NT2/D1 (cell line): ENCODE measurements around the gene HOXA11.

Source experiments
- DNase-seq: peaks from one replicate; pipeline ENCODE4 v3.0.0-alpha.2; 2011; ENCODE audit warnings: low read depth, low spot score
- H3K27me3 ChIP-seq: 2 replicates; pipeline ENCODE4 v1.6.0; 2011; ENCODE audit warnings: mild to moderate bottlenecking; ENCODE audit not compliant: insufficient read length, insufficient read depth
- H3K36me3 ChIP-seq: 2 replicates; pipeline ENCODE4 v1.6.1; 2011; ENCODE audit warnings: mild to moderate bottlenecking, low read length, mixed read lengths; ENCODE audit not compliant: insufficient read depth, insufficient read length
- H3K4me1 ChIP-seq: 2 replicates; pipeline ENCODE4 v1.5.1; 2011; ENCODE audit not compliant: insufficient read depth, insufficient read length
- H3K4me3 ChIP-seq: 2 replicates; pipeline ENCODE4 v1.5.1; 2011; ENCODE audit warnings: low read depth; ENCODE audit not compliant: insufficient read length
- H3K9ac ChIP-seq: 2 replicates; pipeline ENCODE4 v1.6.0; 2011; ENCODE audit warnings: low read depth; ENCODE audit not compliant: insufficient read length
- H3K9me3 ChIP-seq: 2 replicates; pipeline ENCODE4 v1.5.1; 2011; ENCODE audit warnings: mild to moderate bottlenecking, low read length; ENCODE audit not compliant: insufficient read depth
- SUZ12 ChIP-seq: IDR thresholded peaks from 2 replicates; pipeline ENCODE4 v1.6.1; 2011; ENCODE audit not compliant: insufficient read length, insufficient read depth; ENCODE audit errors: extremely low read depth
- YY1 ChIP-seq: IDR thresholded peaks from 2 replicates; pipeline ENCODE4 v1.6.1; 2011; ENCODE audit not compliant: insufficient read length, insufficient read depth
- ZNF274 ChIP-seq: IDR thresholded peaks from 2 replicates; pipeline ENCODE4 v1.6.1; 2011; ENCODE audit warnings: mild to moderate bottlenecking, low read depth, low read length

HOXA11 gene

GRCh38 chr7:27198871-27199801, 14.1 kb upstream of the HOXA11 start:
- peaks cover 96% of the 10 kb centered on the region for H3K27me3 ChIP-seq
- peaks cover 7% of the 10 kb centered on the region for H3K4me1 ChIP-seq
- H3K36me3 ChIP-seq: no peaks in the 10 kb centered on the region
- H3K4me3 ChIP-seq: peak overlapping the region; percentile 39
- H3K9me3 ChIP-seq: no peaks in the 10 kb centered on the region
- DNase-seq: no peak
- peak overlapping the region; percentile 32 for H3K9ac ChIP-seq
- no peak for TF ChIP-seq YY1
- peak; percentile 85 for TF ChIP-seq SUZ12

DNA sequence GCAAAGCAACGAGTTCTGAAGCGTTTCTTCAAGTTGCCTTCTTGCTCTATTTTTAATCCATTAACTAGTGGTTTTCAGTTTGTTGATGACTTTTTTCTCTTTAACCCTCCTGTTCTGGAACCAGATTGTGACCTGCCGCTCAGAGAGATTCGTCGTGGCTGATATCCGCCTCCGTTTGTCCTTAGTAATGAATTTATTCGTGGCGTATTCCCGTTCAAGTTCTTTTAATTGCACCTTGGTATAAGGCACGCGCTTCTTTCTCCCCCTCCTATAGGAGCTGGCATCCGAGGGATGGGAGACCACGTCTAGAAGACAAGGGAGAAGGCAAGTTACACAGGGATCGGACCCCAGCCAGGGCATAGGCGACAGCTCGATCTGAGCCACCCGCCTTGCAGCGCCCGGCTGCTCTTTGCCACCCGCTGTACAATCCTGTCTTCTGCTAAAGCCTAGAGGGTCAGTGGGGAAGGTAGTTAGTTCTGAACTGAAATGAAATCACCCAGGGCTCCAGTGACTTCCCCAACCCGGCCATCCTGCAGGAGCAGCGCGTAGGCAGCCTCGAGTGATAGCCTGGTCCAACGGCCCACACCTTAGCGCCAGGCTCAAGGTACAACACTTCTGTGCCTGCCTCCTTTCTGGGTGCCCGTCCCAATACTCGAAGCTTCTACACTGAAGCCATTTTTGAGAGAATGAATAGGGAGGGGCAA, 13.3 kb upstream of the HOXA11 start:
- Histone ChIP-seq H3K36me3 (no peaks in the 10 kb centered on the region), H3K9me3 (no peaks in the 10 kb centered on the region), H3K27me3 (peaks cover 96% of the 10 kb centered on the region), H3K4me1 (peaks cover 7% of the 10 kb centered on the region), H3K4me3 (no peak overlapping the region), H3K9ac (no peak overlapping the region)
- no peak for DNase-seq
- no peak for TF ChIP-seq ZNF274
- peak; percentile 2 for TF ChIP-seq SUZ12

DNA sequence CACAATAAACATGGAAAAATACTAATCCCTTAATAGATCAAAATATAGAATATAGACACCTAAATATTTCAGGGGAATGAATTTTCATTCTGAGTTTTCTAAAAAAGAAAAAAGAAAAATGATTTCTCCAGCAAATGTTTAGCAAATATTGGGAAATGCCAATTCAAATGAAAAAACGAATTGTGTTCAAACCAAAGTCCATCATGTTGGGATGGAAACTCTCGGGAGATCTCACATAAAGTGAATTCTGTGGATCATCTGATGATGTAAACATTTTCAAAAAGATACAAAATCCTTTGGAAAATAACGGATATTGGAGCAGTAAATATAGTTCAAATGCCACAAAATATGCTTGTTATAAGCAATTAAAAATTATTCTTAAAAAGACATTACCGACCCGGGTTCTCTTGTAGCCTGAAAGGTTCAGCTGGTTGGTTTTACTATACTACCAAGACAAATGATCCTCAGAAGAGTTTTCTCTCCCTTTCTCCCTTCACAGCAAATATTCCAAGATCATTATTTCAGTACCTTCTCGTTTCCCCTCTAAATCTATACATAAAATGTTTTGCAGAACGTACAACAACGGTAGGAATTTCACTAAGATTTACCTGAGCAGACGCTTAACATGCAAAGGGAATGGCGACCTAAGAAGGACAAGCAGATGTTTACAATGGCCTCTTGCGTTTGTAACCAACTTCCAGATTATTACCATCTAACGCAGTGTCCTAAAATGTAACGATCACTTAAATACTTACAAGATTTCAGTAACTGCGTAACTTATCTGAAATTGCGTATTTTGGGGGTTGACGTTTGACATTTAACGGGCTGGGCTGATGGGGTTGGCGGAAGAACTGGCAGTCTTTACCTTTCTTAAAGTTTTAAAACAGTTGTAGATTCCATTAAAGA, 12.4 kb upstream of the HOXA11 start:
- no peaks in the 10 kb centered on the region for H3K9me3 ChIP-seq
- DNase-seq: no peak
- no peaks in the 10 kb centered on the region for H3K36me3 ChIP-seq
- H3K27me3 ChIP-seq: peaks cover 96% of the 10 kb centered on the region
- H3K4me3 ChIP-seq: no peak overlapping the region
- H3K4me1 ChIP-seq: peaks cover 6% of the 10 kb centered on the region
- TF ChIP-seq YY1 (no peak), SUZ12 (peak; percentile 46), ZNF274 (no peak)
- no peak overlapping the region for H3K9ac ChIP-seq

GRCh38 chr7:27196287-27196767, 11.3 kb upstream of the HOXA11 start:
- H3K36me3 ChIP-seq: no peaks in the 10 kb centered on the region
- H3K4me3 ChIP-seq: no peak overlapping the region
- DNase-seq: peak; percentile 88
- peaks cover 96% of the 10 kb centered on the region for H3K27me3 ChIP-seq
- H3K9me3 ChIP-seq: no peaks in the 10 kb centered on the region
- H3K4me1 ChIP-seq: peaks cover 11% of the 10 kb centered on the region
- TF ChIP-seq YY1 (no peak), ZNF274 (no peak), SUZ12 (no peak)
- no peak overlapping the region for H3K9ac ChIP-seq

GRCh38 chr7:27194686-27195379, 9.8 kb upstream of the HOXA11 start:
- Histone ChIP-seq H3K36me3 (no peaks in the 10 kb centered on the region), H3K4me1 (peaks cover 11% of the 10 kb centered on the region), H3K9me3 (no peaks in the 10 kb centered on the region), H3K27me3 (peaks cover 97% of the 10 kb centered on the region), H3K4me3 (no peak overlapping the region), H3K9ac (no peak overlapping the region)
- TF ChIP-seq SUZ12: no peak
- no peak for DNase-seq

GRCh38 chr7:27194002-27194352, 8.9 kb upstream of the HOXA11 start:
- Histone ChIP-seq H3K9me3 (no peaks in the 10 kb centered on the region), H3K27me3 (peaks cover 100% of the 10 kb centered on the region), H3K9ac (no peak overlapping the region), H3K4me3 (no peak overlapping the region), H3K36me3 (no peaks in the 10 kb centered on the region), H3K4me1 (peaks cover 14% of the 10 kb centered on the region)
- TF ChIP-seq SUZ12 (no peak), ZNF274 (no peak), YY1 (no peak)
- DNase-seq: no peak
